Activated CD8-positive, alpha-beta memory T cell treated with anti-CD3 and anti-CD28 coated beads for 36 hours (primary cell): ENCODE results near the gene FNIP1. TPM values are rescaled to one million over a fixed set of nuclear protein-coding genes. Genes with fewer than 3 reads are reported as not detected.
"Not testable (repeated sequence)": the region's sequence is repeated elsewhere in the genome, so short reads cannot be mapped to it uniquely, and the experiment has no call there.

Experiments used
- CTCF ChIA-PET: fragments of 350-600 bp; sonication (Branson Sonifier 250); formaldehyde crosslinking; loops from one replicate; lab custom pipeline; 2021; ENCODE audit warnings: antibody characterized with exemption; lab: Charles Lee
- POLR2A ChIA-PET: fragments of 350-600 bp; sonication (Branson Sonifier 250); formaldehyde crosslinking; loops from one replicate; lab custom pipeline; 2021; ENCODE audit warnings: antibody characterized with exemption; lab: Charles Lee
- total RNA-seq, 2 experiments: library from RNA; stranded (reverse); gene quantifications; one replicate each; pipeline ENCODE4 v1.2.3, GENCODE V29; 2021

Gene FNIP1
- total RNA-seq, 2 experiments from 2014 or later, result 15.0 TPM

DNA sequence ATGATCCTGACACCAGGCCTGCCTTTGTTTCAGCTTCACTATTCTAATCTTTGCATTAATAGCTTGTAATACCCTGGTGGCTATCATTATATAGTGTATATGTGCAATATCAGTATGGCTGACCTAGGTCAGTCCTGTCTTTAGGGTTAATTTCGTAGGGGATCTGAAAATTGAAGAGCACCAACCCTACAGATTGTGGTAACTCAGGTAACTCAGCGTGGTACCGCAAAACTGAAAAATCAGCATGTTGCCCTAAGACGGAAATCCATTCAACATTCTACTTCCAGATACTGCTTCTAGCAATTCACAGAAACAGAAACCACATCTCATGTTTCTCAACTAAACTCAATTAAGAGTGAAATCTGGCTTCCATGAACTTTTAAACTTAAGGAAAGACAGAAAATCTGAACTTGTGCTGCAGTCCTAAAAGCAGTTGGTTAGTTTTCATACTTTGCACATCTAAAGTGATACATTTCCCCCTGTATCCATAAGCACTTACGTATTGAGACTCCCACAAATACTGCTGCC lies 78.3 kb downstream of the FNIP1 start:
- ChIA-PET CTCF (no interaction called here), POLR2A (no interaction called here)

DNA sequence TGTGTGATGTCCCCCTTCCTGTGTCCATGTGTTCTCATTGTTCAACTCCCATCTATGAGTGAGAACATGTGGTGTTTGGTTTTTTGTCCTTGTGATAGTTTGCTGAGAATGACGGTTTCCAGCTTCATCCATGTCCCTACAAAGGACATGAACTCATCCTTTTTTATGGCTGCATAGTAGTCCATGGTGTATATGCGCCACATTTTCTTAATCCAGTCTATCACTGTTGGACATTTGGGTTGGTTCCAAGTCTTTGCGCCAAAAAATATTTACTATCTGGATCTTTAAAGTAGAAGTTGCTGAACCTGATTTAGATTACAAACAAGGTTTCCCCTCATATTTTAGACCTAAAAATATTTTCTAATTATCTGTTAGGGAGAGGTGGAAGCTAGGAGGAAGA lies 79.7 kb downstream of the FNIP1 start:
- POLR2A ChIA-PET, CTCF ChIA-PET: not testable (repeated sequence)

GRCh38 chr5:131716650-131717049 lies 80.2 kb downstream of the FNIP1 start:
- ChIA-PET POLR2A (no interaction called here), CTCF (no interaction called here)

- ChIA-PET POLR2A (no interaction called here), CTCF (no interaction called here)
These were observed 86.4 kb downstream of the FNIP1 start for GRCh38 chr5:131710391-131710790.

- ChIA-PET POLR2A (no interaction called here), CTCF (no interaction called here)
These were observed 87.8 kb downstream of the FNIP1 start for GRCh38 chr5:131709043-131709442.

GRCh38 chr5:131706281-131706680 lies 90.5 kb downstream of the FNIP1 start:
- ChIA-PET CTCF (no interaction called here), POLR2A (no interaction called here)

- POLR2A ChIA-PET, result no interaction called here
- CTCF ChIA-PET, result no interaction called here
These were observed 101.9 kb downstream of the FNIP1 start for GRCh38 chr5:131694926-131695325.

- POLR2A ChIA-PET, result no interaction called here
- CTCF ChIA-PET, result no interaction called here
These were observed 102.9 kb downstream of the FNIP1 start for GRCh38 chr5:131693894-131694293.

- CTCF ChIA-PET, result no interaction called here
- POLR2A ChIA-PET, result no interaction called here
These were observed 111.2 kb downstream of the FNIP1 start for GRCh38 chr5:131685516-131686171.

- POLR2A ChIA-PET, result no interaction called here
- CTCF ChIA-PET, result no interaction called here
These were observed 112.2 kb downstream of the FNIP1 start for GRCh38 chr5:131684595-131684994.

GRCh38 chr5:131684051-131684450 lies 112.8 kb downstream of the FNIP1 start:
- CTCF ChIA-PET, result no interaction called here
- POLR2A ChIA-PET, result no interaction called here

GRCh38 chr5:131682826-131683225 lies 114.0 kb downstream of the FNIP1 start:
- CTCF ChIA-PET, result no interaction called here
- POLR2A ChIA-PET, result no interaction called here

DNA sequence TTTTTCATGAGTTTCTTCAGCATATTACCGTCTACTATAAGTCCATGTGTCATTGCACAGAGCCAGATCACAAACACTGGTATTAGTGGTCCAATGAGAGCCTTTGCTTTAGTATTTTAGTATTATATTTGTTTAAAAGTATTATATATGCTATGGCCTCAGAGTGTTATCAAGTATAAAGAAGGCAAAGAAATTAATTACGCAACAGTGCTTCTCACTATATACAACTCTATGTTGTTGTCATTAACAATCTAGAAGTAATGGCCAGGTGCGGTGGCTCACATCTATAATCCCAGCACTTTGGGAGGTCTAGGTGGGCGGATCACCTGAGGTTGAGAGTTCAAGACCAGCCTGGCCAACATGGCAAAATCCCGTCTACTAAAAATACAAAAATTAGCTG lies 114.6 kb downstream of the FNIP1 start:
- ChIA-PET POLR2A (no interaction called here), CTCF (no interaction called here)

- ChIA-PET CTCF (no interaction called here), POLR2A (no interaction called here)
These were observed 116.9 kb downstream of the FNIP1 start for GRCh38 chr5:131679911-131680310.

DNA sequence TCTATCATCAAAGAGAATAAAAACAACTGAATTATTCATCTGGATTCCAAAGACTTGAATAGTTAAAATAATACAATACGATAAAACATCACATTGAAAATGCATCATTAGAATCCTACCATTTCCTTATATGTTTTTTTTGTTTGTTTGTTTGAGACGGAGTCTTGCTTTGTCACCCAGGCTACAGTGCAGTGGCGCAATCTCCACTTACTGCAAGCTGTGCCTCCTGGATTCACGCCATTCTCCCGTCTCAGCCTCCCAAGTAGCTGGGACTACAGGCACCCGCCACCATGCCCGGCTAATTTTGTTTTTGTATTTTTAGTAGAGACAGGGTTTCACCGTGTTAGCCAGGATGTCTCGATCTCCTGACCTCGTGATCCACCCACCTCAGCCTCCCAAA lies 118.5 kb downstream of the FNIP1 start:
- CTCF ChIA-PET, result not testable (repeated sequence)

DNA sequence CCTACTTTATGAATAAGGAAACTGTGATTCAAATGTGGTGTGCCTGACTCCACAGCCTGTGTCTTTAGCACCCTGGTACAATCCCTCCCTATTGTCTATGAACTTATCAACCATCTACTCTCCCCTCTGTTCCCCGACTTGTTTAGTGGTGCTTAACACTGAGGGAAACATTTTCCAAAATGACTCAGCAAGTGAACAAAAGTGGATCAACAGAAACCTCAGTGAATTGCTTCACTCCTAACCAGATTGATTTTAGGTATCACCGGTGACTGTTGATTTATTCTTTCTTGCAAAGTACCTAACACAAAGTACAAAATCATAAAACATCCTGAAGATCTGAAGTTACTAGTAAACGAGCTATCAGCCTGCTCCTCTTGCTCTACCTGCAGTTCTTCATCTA lies 119.7 kb downstream of the FNIP1 start:
- ChIA-PET POLR2A (no interaction called here), CTCF (no interaction called here)

More for the DNA sequence above, 118.5 kb downstream of the FNIP1 start:
- POLR2A ChIA-PET, result not testable (repeated sequence)

DNA sequence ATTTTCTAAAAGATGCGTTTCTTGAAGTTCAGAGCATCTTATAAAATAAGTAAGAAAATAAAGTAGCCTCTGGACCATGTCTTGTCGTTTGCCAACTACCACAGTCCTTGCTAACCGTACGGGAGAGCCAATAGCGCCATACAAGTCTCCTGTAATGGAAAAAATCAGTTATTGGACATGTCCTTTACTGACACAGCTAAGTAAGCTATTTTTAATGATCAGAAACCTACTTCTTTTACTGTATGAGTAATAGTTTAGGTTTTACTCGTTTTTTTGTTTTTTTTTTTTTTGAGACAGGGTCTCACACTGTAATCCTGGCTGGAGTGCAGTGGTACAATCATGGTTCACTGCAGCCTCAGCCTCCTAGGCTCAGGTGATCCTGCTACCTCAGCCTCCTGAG lies 124.0 kb downstream of the FNIP1 start:
- POLR2A ChIA-PET, result no interaction called here
- CTCF ChIA-PET, result interaction anchor here (1.3 to 1.6 kb wide), 2 partner anchors 83 to 124 kb away, joined by 3 to 4 read pairs; partner anchors contain the start of gene FNIP1

DNA sequence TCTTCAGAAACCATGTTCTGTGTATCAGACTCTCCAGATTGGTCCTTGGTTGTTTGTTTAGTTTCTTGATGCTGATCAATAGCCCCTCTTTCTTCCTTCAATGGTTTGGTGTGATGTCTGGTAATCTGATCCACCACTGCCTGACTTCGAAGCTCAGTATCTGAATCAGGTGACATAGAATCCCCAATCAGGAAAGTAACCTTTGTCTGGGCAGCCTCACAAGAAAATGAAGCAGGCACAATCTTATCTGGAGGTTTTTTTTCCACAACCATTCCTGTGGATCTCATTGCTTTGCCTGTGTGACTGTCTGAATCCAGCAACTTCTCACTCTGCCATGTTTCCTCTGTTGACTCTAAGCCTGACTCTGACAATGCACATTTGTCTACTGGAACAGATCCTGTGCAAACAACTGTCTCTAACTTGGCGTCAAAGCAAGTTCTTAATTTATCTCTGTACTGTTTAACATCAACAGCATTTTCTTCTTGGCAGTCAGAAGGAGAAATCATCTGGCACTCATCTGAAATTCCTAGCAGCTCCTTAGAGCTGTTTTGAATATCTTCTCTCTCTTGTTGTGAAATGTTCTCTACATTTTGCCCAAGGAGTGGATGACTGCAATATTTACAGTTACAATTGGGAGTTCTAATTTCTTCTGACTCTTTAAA lies 124.7 kb downstream of the FNIP1 start:
- CTCF ChIA-PET, result interaction anchor here (1.6 kb wide), 1 partner anchor 82 kb away, joined by 4 read pairs; no protein-coding TSS in a partner anchor
- POLR2A ChIA-PET, result no interaction called here

GRCh38 chr5:131671409-131671808 lies 125.4 kb downstream of the FNIP1 start:
- ChIA-PET POLR2A (no interaction called here), CTCF (interaction anchor here (1.6 kb wide), 1 partner anchor 82 kb away, joined by 4 read pairs; no protein-coding TSS in a partner anchor)

DNA sequence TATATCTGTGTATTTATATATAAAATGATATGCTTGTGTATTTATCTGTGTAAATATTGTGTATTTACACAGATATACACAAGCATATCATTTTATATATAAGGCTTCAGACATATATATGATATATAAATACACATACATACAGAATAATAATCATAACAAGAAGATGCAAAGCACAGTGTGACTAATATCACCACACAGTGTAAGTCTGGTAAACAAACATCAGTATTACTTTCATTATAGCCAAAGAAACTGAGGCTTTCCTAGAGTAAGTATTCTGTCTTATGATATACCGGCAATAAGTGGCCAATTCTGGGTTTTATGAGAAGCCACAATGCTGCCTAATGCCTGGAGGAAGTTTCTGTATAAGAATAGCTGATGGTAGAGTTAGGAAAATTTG lies 131.9 kb downstream of the FNIP1 start:
- ChIA-PET POLR2A (no interaction called here), CTCF (interaction anchor here (0.7 kb wide), 1 partner anchor 391 kb away, joined by 3 read pairs; no protein-coding TSS in a partner anchor)

GRCh38 chr5:131661933-131662332 lies 134.9 kb downstream of the FNIP1 start:
- ChIA-PET CTCF (no interaction called here), POLR2A (interaction anchor here (0.6 kb wide), 2 partner anchors 26 to 167 kb away, joined by 3 to 5 read pairs; no protein-coding TSS in a partner anchor)
